Islet precursor cell (in vitro differentiated cells): Measurements from ENCODE around the gene ACIN1.

Experiments
- DNase-seq: peaks from one replicate; pipeline ENCODE4 v3.0.0-alpha.2; 2018

ACIN1 gene

GRCh38 chr14:23056145-23056955 is 38.6 kb downstream of the ACIN1 start:
- peak; percentile 96 for DNase-seq

GRCh38 chr14:23055621-23056144 is 39.3 kb downstream of the ACIN1 start:
- DNase-seq, result no peak

GRCh38 chr14:23055147-23055550 is 39.8 kb downstream of the ACIN1 start:
- DNase-seq, result no peak

- DNase-seq, result no peak
Observed at GRCh38 chr14:23054000-23054811, 40.7 kb downstream of the ACIN1 start.

- DNase-seq, result no peak
Observed at GRCh38 chr14:23053426-23053825, 41.5 kb downstream of the ACIN1 start.

GRCh38 chr14:23052671-23053070 is 42.3 kb downstream of the ACIN1 start:
- DNase-seq, result no peak

- DNase-seq, result no peak
Observed at GRCh38 chr14:23052182-23052623, 42.7 kb downstream of the ACIN1 start.

GRCh38 chr14:23051141-23052057 is 43.5 kb downstream of the ACIN1 start:
- no peak for DNase-seq

GRCh38 chr14:23049011-23049410 is 45.9 kb downstream of the ACIN1 start:
- no peak for DNase-seq

- DNase-seq, result peak; percentile 49
Observed at GRCh38 chr14:23047751-23048693, 46.9 kb downstream of the ACIN1 start.

- peak; percentile 48 for DNase-seq
Observed at GRCh38 chr14:23047034-23047634, 47.8 kb downstream of the ACIN1 start.

GRCh38 chr14:23045419-23046357 is 49.2 kb downstream of the ACIN1 start:
- peak; percentile 52 for DNase-seq

GRCh38 chr14:23044840-23045239 is 50.1 kb downstream of the ACIN1 start:
- DNase-seq, result no peak

GRCh38 chr14:23043754-23044153 is 51.2 kb downstream of the ACIN1 start:
- DNase-seq, result peak; percentile 75

- no peak for DNase-seq
Observed at GRCh38 chr14:23043145-23043544, 51.8 kb downstream of the ACIN1 start.

GRCh38 chr14:23042162-23042965 is 52.6 kb downstream of the ACIN1 start, which contains the start of gene PSMB11:
Gene PSMB11 (plus strand): TSS chr14:23042212. CDS start chr14:23042226, 14 bp downstream.
- peak; percentile 50 for DNase-seq

GRCh38 chr14:23041729-23042128 is 53.2 kb downstream of the ACIN1 start:
- no peak for DNase-seq

- DNase-seq, result no peak
Observed at GRCh38 chr14:23040100-23040499, 54.8 kb downstream of the ACIN1 start.
